ENCODE results near the gene DEDD2.

DNA sequence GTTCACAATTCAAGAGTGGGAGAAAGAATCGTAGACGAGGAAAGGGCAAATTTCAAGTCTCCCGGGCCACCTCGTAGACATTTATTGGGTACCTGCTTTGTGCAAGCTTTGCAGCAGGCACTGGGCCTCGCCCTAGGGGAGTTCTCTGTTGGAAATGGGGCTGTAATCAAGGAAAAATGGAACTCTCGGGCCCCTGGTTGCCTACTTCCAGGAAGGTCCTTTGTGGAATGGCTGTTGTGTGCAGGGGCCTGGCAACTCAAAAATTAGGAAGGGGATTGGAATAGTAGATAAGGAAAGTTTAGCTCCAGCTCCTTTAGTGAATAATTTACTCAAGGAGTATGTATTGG lies 3.2 kb upstream of the DEDD2 start:
- TF ChIP-seq POLR2A (IDR thresholded peaks at IDR 0.05) = no peak
- no peak for TF ChIP-seq EP300 (IDR thresholded peaks at IDR 0.05)
